Activated CD8-positive, alpha-beta T cell treated with anti-CD3 and anti-CD28 coated beads for 36 hours (primary cell): Measurements from ENCODE around the gene SNRPA. TPM values are rescaled to one million over a fixed set of nuclear protein-coding genes. Genes with fewer than 3 reads are reported as not detected.
"Not testable (repeated sequence)": the region's sequence is repeated elsewhere in the genome, so short reads cannot be mapped to it uniquely, and the experiment has no call there.

ENCODE experiments used
- ATAC-seq: fragments of 200-7000 bp; cut with Tn5 transposase; one replicate; pipeline ENCODE4 v1.10.0; 2021; ENCODE audit warnings: mild to moderate bottlenecking, moderate library complexity
- CTCF ChIA-PET: fragments of 350-600 bp; sonication (Branson Sonifier 250); formaldehyde crosslinking; loops from one replicate; lab custom pipeline; 2021; ENCODE audit warnings: antibody characterized with exemption; lab: Charles Lee
- POLR2A ChIA-PET: fragments of 350-600 bp; sonication (Branson Sonifier 250); formaldehyde crosslinking; loops from one replicate; lab custom pipeline; 2021; ENCODE audit warnings: antibody characterized with exemption; lab: Charles Lee
- DNase-seq: peaks from one replicate; pipeline ENCODE4 v3.0.0-alpha.2; 2020
- H3K27ac Mint-ChIP-seq: one replicate; pipeline ENCODE4 v1.8.0; 2021; ENCODE audit warnings: mild to moderate bottlenecking, mixed read lengths
- H3K27me3 Mint-ChIP-seq: one replicate; pipeline ENCODE4 v1.8.0; 2021; ENCODE audit warnings: mixed read lengths
- H3K36me3 Mint-ChIP-seq: one replicate; pipeline ENCODE4 v1.8.0; 2021; ENCODE audit warnings: low read depth, mixed read lengths
- H3K4me1 Mint-ChIP-seq: one replicate; pipeline ENCODE4 v1.8.0; 2021; ENCODE audit warnings: low read depth, mixed read lengths
- H3K4me3 Mint-ChIP-seq: one replicate; pipeline ENCODE4 v1.8.0; 2021; ENCODE audit warnings: mild to moderate bottlenecking, moderate library complexity, mixed read lengths
- H3K9me3 Mint-ChIP-seq: one replicate; pipeline ENCODE4 v1.8.0; 2021; ENCODE audit warnings: mixed read lengths
- intact Hi-C: fragments of 100-400 bp; cut with micrococcal nuclease; formaldehyde crosslinking; loops from one replicate; pipeline ENCODE4 v1.10.0; 2022
- total RNA-seq, 2 experiments: library from RNA; stranded (reverse); gene quantifications; one replicate each; pipeline ENCODE4 v1.2.3, GENCODE V29; 2021
- TF ChIP-seq, protein P1 (sequence below): fragments of 200-600 bp; IDR thresholded peaks from one replicate; pipeline ENCODE4 v1.8.0; 2022; ENCODE audit warnings: antibody characterized with exemption, mild to moderate bottlenecking

SNRPA gene
- total RNA-seq, 2 experiments from 2014 or later = 260 to 281 TPM

DNA sequence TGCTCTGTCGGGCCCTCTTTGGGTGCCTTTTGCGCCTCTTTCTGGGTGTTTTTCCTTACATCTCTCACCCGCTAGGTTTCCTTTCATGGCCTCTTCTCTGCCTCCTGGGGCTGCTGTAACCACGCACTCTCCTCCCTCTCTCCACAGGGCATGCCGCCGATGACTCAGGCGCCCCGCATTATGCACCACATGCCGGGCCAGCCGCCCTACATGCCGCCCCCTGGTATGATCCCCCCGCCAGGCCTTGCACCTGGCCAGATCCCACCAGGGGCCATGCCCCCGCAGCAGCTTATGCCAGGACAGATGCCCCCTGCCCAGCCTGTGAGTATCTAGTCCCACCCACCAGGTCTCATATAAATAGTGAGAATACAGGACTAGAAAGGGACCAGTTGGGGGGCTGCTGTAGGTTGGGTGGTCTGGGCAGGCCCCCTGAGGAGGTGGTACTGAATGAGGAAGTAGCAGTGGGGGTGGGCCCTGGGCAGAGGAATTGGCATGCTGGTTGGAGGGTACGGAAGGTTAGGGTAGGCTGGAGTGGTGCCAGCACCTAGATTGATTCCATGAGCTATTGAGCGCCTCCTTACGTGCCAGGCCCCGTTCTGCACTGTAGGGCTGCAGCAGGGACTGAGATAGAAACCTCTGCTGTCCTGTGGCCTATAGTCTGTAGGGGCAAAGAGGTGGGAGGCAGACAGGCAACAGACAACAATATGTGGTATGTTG, 11.9 kb downstream of the SNRPA start:
- H3K9me3 Mint-ChIP-seq = no peaks in the 10 kb centered on the region
- H3K4me3 Mint-ChIP-seq = peak overlapping the region; percentile 5
- ChIA-PET CTCF (no interaction called here), POLR2A (interaction anchor here (1.3 to 1.6 kb wide), 6 partner anchors 8 to 43 kb away, joined by 4 to 8 read pairs (median 4); partner anchors contain the start of gene EGLN2)
- peak overlapping the region; percentile 77 for H3K27ac Mint-ChIP-seq
- H3K36me3 Mint-ChIP-seq = peaks cover 80% of the 10 kb centered on the region
- H3K27me3 Mint-ChIP-seq = no peaks in the 10 kb centered on the region
- peak; percentile 64 for DNase-seq
- TF ChIP-seq, protein P1, sequence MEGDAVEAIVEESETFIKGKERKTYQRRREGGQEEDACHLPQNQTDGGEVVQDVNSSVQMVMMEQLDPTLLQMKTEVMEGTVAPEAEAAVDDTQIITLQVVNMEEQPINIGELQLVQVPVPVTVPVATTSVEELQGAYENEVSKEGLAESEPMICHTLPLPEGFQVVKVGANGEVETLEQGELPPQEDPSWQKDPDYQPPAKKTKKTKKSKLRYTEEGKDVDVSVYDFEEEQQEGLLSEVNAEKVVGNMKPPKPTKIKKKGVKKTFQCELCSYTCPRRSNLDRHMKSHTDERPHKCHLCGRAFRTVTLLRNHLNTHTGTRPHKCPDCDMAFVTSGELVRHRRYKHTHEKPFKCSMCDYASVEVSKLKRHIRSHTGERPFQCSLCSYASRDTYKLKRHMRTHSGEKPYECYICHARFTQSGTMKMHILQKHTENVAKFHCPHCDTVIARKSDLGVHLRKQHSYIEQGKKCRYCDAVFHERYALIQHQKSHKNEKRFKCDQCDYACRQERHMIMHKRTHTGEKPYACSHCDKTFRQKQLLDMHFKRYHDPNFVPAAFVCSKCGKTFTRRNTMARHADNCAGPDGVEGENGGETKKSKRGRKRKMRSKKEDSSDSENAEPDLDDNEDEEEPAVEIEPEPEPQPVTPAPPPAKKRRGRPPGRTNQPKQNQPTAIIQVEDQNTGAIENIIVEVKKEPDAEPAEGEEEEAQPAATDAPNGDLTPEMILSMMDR = no peak
- peaks cover 68% of the 10 kb centered on the region for H3K4me1 Mint-ChIP-seq
- intact Hi-C loops = no loop called here
- ATAC-seq = peak; percentile 57

GRCh38 chr19:40763526-40763925, 12.5 kb downstream of the SNRPA start:
- Mint-ChIP-seq H3K9me3 (no peaks in the 10 kb centered on the region), H3K27ac (peak overlapping the region; percentile 77), H3K4me1 (peaks cover 62% of the 10 kb centered on the region), H3K27me3 (no peaks in the 10 kb centered on the region), H3K36me3 (peaks cover 74% of the 10 kb centered on the region), H3K4me3 (peak overlapping the region; percentile 7)
- CTCF ChIA-PET = no interaction called here
- POLR2A ChIA-PET = interaction anchor here (1.0 to 1.6 kb wide), 7 partner anchors 8 to 43 kb away, joined by 3 to 8 read pairs (median 4); partner anchors contain the start of gene EGLN2
- TF ChIP-seq, protein P1 = no peak
- intact Hi-C loops = no loop called here
- ATAC-seq (no peak), DNase-seq (no peak)

GRCh38 chr19:40763963-40764362, 13.0 kb downstream of the SNRPA start:
- peak; percentile 63 for DNase-seq

DNA sequence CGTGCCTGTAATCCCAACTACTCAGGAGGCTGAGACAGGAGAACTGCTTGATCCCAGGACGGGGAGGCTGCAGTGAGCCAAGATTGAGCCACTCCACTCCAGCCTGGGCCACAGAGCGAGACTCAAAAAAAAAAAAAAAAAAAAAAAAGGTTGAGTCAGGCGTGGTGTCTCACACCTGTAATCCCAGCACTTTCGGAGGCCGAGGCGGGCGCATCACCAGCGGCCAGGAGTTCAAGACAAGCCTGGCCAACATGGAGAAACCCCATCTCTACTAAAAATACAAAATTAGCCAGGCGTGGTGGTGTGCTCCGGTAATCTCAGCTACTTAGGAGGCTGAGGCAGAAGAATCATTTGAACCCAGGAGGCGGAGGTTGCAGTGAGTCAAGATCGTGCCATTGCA, 15.4 kb downstream of the SNRPA start:
- Mint-ChIP-seq H3K4me1 (peaks cover 55% of the 10 kb centered on the region), H3K36me3 (peaks cover 66% of the 10 kb centered on the region)
- POLR2A ChIA-PET = interaction anchor here (1.1 to 1.8 kb wide), 4 partner anchors 9 to 14 kb away, joined by 3 to 12 read pairs (median 6); no protein-coding TSS in a partner anchor
- intact Hi-C loops, H3K27me3 Mint-ChIP-seq, H3K4me3 Mint-ChIP-seq, H3K27ac Mint-ChIP-seq, ATAC-seq, H3K9me3 Mint-ChIP-seq, DNase-seq: not testable (repeated sequence)
- CTCF ChIA-PET = interaction anchor here (0.7 to 1.1 kb wide), 5 partner anchors 11 to 103 kb away, joined by 3 to 5 read pairs (median 4); partner anchors contain the start of gene RAB4B

More at GRCh38 chr19:40763963-40764362, 13.0 kb downstream of the SNRPA start:
- peaks cover 62% of the 10 kb centered on the region for H3K4me1 Mint-ChIP-seq
- peak overlapping the region; percentile 7 for H3K4me3 Mint-ChIP-seq
- TF ChIP-seq, protein P1 = no peak
- intact Hi-C loops = no loop called here
- ATAC-seq = peak; percentile 69
- no peaks in the 10 kb centered on the region for H3K27me3 Mint-ChIP-seq
- peaks cover 71% of the 10 kb centered on the region for H3K36me3 Mint-ChIP-seq
- ChIA-PET CTCF (no interaction called here), POLR2A (interaction anchor here (0.6 to 1.5 kb wide), 5 partner anchors 8 to 563 kb away, joined by 3 to 6 read pairs (median 4); no protein-coding TSS in a partner anchor)
- H3K27ac Mint-ChIP-seq = peak overlapping the region; percentile 77
- no peaks in the 10 kb centered on the region for H3K9me3 Mint-ChIP-seq

DNA sequence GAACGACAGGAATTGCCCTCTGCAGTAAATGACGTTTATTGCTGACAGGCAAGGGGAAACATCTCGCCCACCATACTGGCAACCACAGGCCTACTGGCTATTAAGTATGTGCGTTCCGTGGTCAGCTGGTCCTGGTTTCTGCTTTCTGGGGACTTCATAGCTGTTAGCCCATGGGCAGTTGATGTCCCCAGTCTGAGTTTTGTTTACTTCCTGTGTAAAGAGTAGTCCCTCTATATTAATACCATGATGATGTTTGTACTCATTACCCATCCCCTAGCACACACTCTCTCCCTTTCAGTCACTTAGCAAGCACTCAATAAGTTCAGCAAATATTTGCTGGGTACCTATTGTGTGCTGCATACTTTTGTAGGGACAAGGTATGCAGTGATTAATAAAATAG, 17.9 kb downstream of the SNRPA start:
- intact Hi-C loops = no loop called here
- TF ChIP-seq, protein P1 = no peak
- Mint-ChIP-seq H3K36me3 (peaks cover 50% of the 10 kb centered on the region), H3K27me3 (no peaks in the 10 kb centered on the region), H3K4me3 (no peak overlapping the region), H3K9me3 (peaks cover 6% of the 10 kb centered on the region), H3K4me1 (peaks cover 31% of the 10 kb centered on the region), H3K27ac (peak overlapping the region; percentile 38)
- ATAC-seq = no peak
- no peak for DNase-seq
- ChIA-PET POLR2A (no interaction called here), CTCF (interaction anchor here (1.2 kb wide), 1 partner anchor 52 kb away, joined by 3 read pairs; the partner anchor contains the start of gene COQ8B)

DNA sequence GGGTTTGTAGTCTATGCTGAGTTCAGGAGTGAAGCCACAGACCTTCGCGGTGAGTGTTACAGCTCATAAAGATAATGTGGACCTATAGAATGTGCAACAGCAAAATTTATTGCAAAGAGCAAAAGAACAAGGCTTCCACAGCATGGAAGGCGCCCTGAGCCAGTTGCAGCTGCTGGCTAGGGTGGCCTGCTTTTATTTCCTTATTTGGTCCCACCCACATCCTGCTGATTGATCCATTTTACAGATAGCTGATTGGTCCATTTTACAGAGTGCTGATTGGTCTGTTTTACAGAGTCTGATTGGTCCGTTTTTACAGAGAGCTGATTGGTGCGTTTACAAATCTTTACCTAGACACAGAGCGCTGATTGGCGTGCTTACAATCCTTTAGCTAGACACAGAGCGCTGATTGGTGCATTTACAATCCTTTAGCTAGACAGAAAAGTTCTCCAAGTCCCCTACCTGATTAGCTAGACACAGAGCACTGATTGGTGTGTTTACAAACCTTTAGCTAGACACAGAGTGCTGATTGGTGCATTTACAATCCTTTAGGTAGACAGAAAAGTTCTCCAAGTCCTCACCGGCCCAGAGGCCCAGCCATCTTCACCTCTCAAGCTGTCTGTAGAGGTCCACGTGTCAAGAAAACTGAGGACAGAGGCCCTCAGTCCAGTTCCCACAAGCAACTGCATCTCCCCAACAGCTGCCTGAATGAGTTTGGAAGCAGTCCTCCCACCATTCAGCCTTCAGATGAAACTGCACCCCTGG, 20.3 kb downstream of the SNRPA start:
- H3K27me3 Mint-ChIP-seq, intact Hi-C loops, DNase-seq, H3K4me3 Mint-ChIP-seq, H3K9me3 Mint-ChIP-seq: not testable (repeated sequence)
- ChIA-PET CTCF (interaction anchor here (1.2 kb wide), 1 partner anchor 41 kb away, joined by 3 read pairs; no protein-coding TSS in a partner anchor), POLR2A (interaction anchor here (0.9 kb wide), 1 partner anchor 8 kb away, joined by 4 read pairs; no protein-coding TSS in a partner anchor)
- Mint-ChIP-seq H3K27ac (peak overlapping the region; percentile 72), H3K4me1 (peaks cover 22% of the 10 kb centered on the region), H3K36me3 (peaks cover 31% of the 10 kb centered on the region)
- peak; percentile 39 for ATAC-seq
